BE2C (cell line): ENCODE results near the gene MRPL10.

Experiments
- DNase-seq: peaks from one replicate; pipeline ENCODE4 v3.0.0-alpha.2; 2020
- H3K27me3 ChIP-seq: fragments of 250-450 bp; sonication (Bioruptor Pico); 2 replicates; pipeline ENCODE4 v1.5.1; 2020; ENCODE audit warnings: mild to moderate bottlenecking
- H3K36me3 ChIP-seq: fragments of 250-450 bp; sonication (Bioruptor Pico); 2 replicates; pipeline ENCODE4 v1.5.1; 2020; ENCODE audit warnings: mild to moderate bottlenecking
- H3K4me1 ChIP-seq: fragments of 250-450 bp; sonication (Bioruptor Pico); 2 replicates; pipeline ENCODE4 v1.5.1; 2020
- H3K4me3 ChIP-seq: 2 replicates; pipeline ENCODE4 v1.5.1; 2011; ENCODE audit warnings: low read depth, low read length
- H3K9me3 ChIP-seq: fragments of 250-450 bp; sonication (Bioruptor Pico); 2 replicates; pipeline ENCODE4 v1.5.1; 2020
- CTCF ChIP-seq: IDR thresholded peaks from 2 replicates; pipeline ENCODE4 v1.5.1; 2012; ENCODE audit warnings: mild to moderate bottlenecking, low read depth, low read length

The MRPL10 gene

GRCh38 chr17:47875011-47875985 is 44.0 kb upstream of the MRPL10 start:
- Histone ChIP-seq H3K27me3 (peaks cover 89% of the 10 kb centered on the region), H3K4me1 (no peaks in the 10 kb centered on the region), H3K4me3 (no peak overlapping the region), H3K36me3 (no peaks in the 10 kb centered on the region), H3K9me3 (no peaks in the 10 kb centered on the region)
- no peak for DNase-seq
- TF ChIP-seq CTCF = no peak

- Histone ChIP-seq H3K4me1 (no peaks in the 10 kb centered on the region), H3K4me3 (no peak overlapping the region), H3K36me3 (no peaks in the 10 kb centered on the region), H3K27me3 (peaks cover 92% of the 10 kb centered on the region), H3K9me3 (no peaks in the 10 kb centered on the region)
- TF ChIP-seq CTCF = no peak
- no peak for DNase-seq
Measured at GRCh38 chr17:47873200-47874090, 42.1 kb upstream of the MRPL10 start.

GRCh38 chr17:47872651-47873161 is 41.4 kb upstream of the MRPL10 start:
- H3K9me3 ChIP-seq = no peaks in the 10 kb centered on the region
- no peak for DNase-seq
- peaks cover 92% of the 10 kb centered on the region for H3K27me3 ChIP-seq
- no peak for TF ChIP-seq CTCF
- no peaks in the 10 kb centered on the region for H3K4me1 ChIP-seq
- H3K36me3 ChIP-seq = no peaks in the 10 kb centered on the region
- H3K4me3 ChIP-seq = no peak overlapping the region

- no peak for DNase-seq
- TF ChIP-seq CTCF = no peak
- H3K4me3 ChIP-seq = no peak overlapping the region
- H3K27me3 ChIP-seq = peaks cover 92% of the 10 kb centered on the region
- H3K36me3 ChIP-seq = no peaks in the 10 kb centered on the region
- no peaks in the 10 kb centered on the region for H3K9me3 ChIP-seq
- no peaks in the 10 kb centered on the region for H3K4me1 ChIP-seq
Measured at GRCh38 chr17:47872019-47872650, 40.8 kb upstream of the MRPL10 start.

GRCh38 chr17:47871048-47871447 is 39.7 kb upstream of the MRPL10 start:
- H3K27me3 ChIP-seq = peaks cover 100% of the 10 kb centered on the region
- DNase-seq = no peak
- no peaks in the 10 kb centered on the region for H3K9me3 ChIP-seq

More at GRCh38 chr17:47871048-47871447, 39.7 kb upstream of the MRPL10 start:
- TF ChIP-seq CTCF = no peak
- Histone ChIP-seq H3K36me3 (no peaks in the 10 kb centered on the region), H3K4me3 (no peak overlapping the region), H3K4me1 (no peaks in the 10 kb centered on the region; the same call in none of the 2 replicates)
